HS-5 (cell line): Measurements from ENCODE around the gene DOCK10.
A peak's percentile ranks its signal among the peaks of the same experiment; 100 is the strongest.
"Not testable (repeated sequence)": the region's sequence is repeated elsewhere in the genome, so short reads cannot be mapped to it uniquely, and the experiment has no call there.

ENCODE experiments used
- DNase-seq: peaks from one replicate; pipeline ENCODE4 v3.0.0-alpha.2; 2012; ENCODE audit warnings: low read depth

The DOCK10 gene

GRCh38 chr2:224918626-224919471 lies 123.4 kb downstream of the DOCK10 start:
- no peak for DNase-seq

- not testable (repeated sequence) for DNase-seq
Measured at GRCh38 chr2:224917246-224917645, 125.0 kb downstream of the DOCK10 start.

- no peak for DNase-seq
Measured at GRCh38 chr2:224915136-224915535, 127.1 kb downstream of the DOCK10 start.

- no peak for DNase-seq
Measured at GRCh38 chr2:224910574-224910925, 131.7 kb downstream of the DOCK10 start.

GRCh38 chr2:224909885-224910573 lies 132.2 kb downstream of the DOCK10 start:
- DNase-seq = no peak

GRCh38 chr2:224908818-224909217 lies 133.4 kb downstream of the DOCK10 start:
- DNase-seq = no peak

GRCh38 chr2:224904381-224904780 lies 137.9 kb downstream of the DOCK10 start:
- no peak for DNase-seq

- no peak for DNase-seq
Measured at GRCh38 chr2:224903621-224904020, 138.6 kb downstream of the DOCK10 start.

GRCh38 chr2:224901121-224901676 lies 141.1 kb downstream of the DOCK10 start:
- no peak for DNase-seq

GRCh38 chr2:224895377-224895776 lies 146.9 kb downstream of the DOCK10 start:
- no peak for DNase-seq

GRCh38 chr2:224894356-224894755 lies 147.9 kb downstream of the DOCK10 start:
- DNase-seq = no peak

- no peak for DNase-seq
Measured at GRCh38 chr2:224893848-224894247, 148.4 kb downstream of the DOCK10 start.

- DNase-seq = no peak
Measured at GRCh38 chr2:224892574-224893204, 149.6 kb downstream of the DOCK10 start.

- no peak for DNase-seq
Measured at GRCh38 chr2:224890372-224890771, 151.9 kb downstream of the DOCK10 start.

- no peak for DNase-seq
Measured at GRCh38 chr2:224887141-224887540, 155.1 kb downstream of the DOCK10 start.

- peak; percentile 86 for DNase-seq
Measured at GRCh38 chr2:224885836-224886547, 156.3 kb downstream of the DOCK10 start.

- DNase-seq = no peak
Measured at GRCh38 chr2:224885291-224885690, 157.0 kb downstream of the DOCK10 start.

- DNase-seq = no peak
Measured at GRCh38 chr2:224884188-224884587, 158.1 kb downstream of the DOCK10 start.

GRCh38 chr2:224883700-224884099 lies 158.6 kb downstream of the DOCK10 start:
- no peak for DNase-seq

- no peak for DNase-seq
Measured at GRCh38 chr2:224883172-224883516, 159.1 kb downstream of the DOCK10 start.

GRCh38 chr2:224882291-224883171 lies 159.7 kb downstream of the DOCK10 start:
- DNase-seq = peak; percentile 91
